Endothelial cell (in vitro differentiated cells): Measurements from ENCODE around the gene LRP2. TPM values are rescaled to one million over a fixed set of nuclear protein-coding genes. Genes with fewer than 3 reads are reported as not detected.

Experiments used
- DNase-seq: peaks from one replicate; pipeline ENCODE4 v3.0.0; 2021; ENCODE audit warnings: low spot score
- H3K27ac Mint-ChIP-seq: one replicate; pipeline ENCODE4 v1.8.0; 2021; ENCODE audit warnings: mixed read lengths, inconsistent platforms; ENCODE audit not compliant: unreplicated experiment
- H3K27me3 Mint-ChIP-seq: one replicate; pipeline ENCODE4 v1.8.0; 2021; ENCODE audit warnings: mild to moderate bottlenecking, moderate library complexity, mixed read lengths, inconsistent platforms; ENCODE audit not compliant: unreplicated experiment
- H3K36me3 Mint-ChIP-seq: one replicate; pipeline ENCODE4 v1.8.0; 2021; ENCODE audit warnings: mild to moderate bottlenecking, low read depth, mixed read lengths, inconsistent platforms; ENCODE audit not compliant: unreplicated experiment
- H3K4me1 Mint-ChIP-seq: one replicate; pipeline ENCODE4 v1.8.0; 2021; ENCODE audit warnings: mild to moderate bottlenecking, mixed read lengths, inconsistent platforms; ENCODE audit not compliant: unreplicated experiment
- H3K4me3 Mint-ChIP-seq: one replicate; pipeline ENCODE4 v1.8.0; 2021; ENCODE audit warnings: mild to moderate bottlenecking, mixed read lengths, inconsistent platforms; ENCODE audit not compliant: unreplicated experiment
- H3K9me3 Mint-ChIP-seq: one replicate; pipeline ENCODE4 v1.8.0; 2021; ENCODE audit warnings: mixed read lengths, inconsistent platforms; ENCODE audit not compliant: unreplicated experiment
- CTCF ChIP-seq: fragments of 200-600 bp; sonication (generic); IDR thresholded peaks from one replicate; pipeline ENCODE4 v1.5.0; 2021; ENCODE audit warnings: antibody characterized with exemption; ENCODE audit not compliant: unreplicated experiment
- total RNA-seq: library from RNA; stranded (reverse); fragmentation: NEBNext Ultra II Directional; extraction: Animal tissue kit (Norgen Biotek cat#: 25700); gene quantifications from one replicate; pipeline ENCODE4 v1.2.1, GENCODE V29; 2021; ENCODE audit not compliant: unreplicated experiment

The LRP2 gene
- total RNA-seq, 1 donor from 2014 or later = 0.23 TPM

- Mint-ChIP-seq H3K9me3 (no peaks in the 10 kb centered on the region), H3K4me3 (no peak overlapping the region), H3K27ac (no peak overlapping the region), H3K27me3 (peaks cover 1% of the 10 kb centered on the region), H3K36me3 (no peaks in the 10 kb centered on the region), H3K4me1 (peaks cover 31% of the 10 kb centered on the region)
- DNase-seq = no peak
- no peak for TF ChIP-seq CTCF
These were observed 254.7 kb downstream of the LRP2 start for GRCh38 chr2:169107645-169108044.

GRCh38 chr2:169106563-169107545 lies 255.5 kb downstream of the LRP2 start:
- H3K27ac Mint-ChIP-seq = no peak overlapping the region

GRCh38 chr2:169106134-169106533 lies 256.2 kb downstream of the LRP2 start:
- H3K4me1 Mint-ChIP-seq = peaks cover 16% of the 10 kb centered on the region
- H3K27me3 Mint-ChIP-seq = peaks cover 1% of the 10 kb centered on the region
- no peak for TF ChIP-seq CTCF
- DNase-seq = no peak
- H3K36me3 Mint-ChIP-seq = no peaks in the 10 kb centered on the region
- no peaks in the 10 kb centered on the region for H3K9me3 Mint-ChIP-seq
- H3K4me3 Mint-ChIP-seq = no peak overlapping the region
- no peak overlapping the region for H3K27ac Mint-ChIP-seq

More at GRCh38 chr2:169106563-169107545, 255.5 kb downstream of the LRP2 start:
- no peak for DNase-seq
- Mint-ChIP-seq H3K27me3 (peaks cover 1% of the 10 kb centered on the region), H3K4me1 (peaks cover 23% of the 10 kb centered on the region), H3K36me3 (no peaks in the 10 kb centered on the region), H3K4me3 (no peak overlapping the region), H3K9me3 (no peaks in the 10 kb centered on the region)
- no peak for TF ChIP-seq CTCF

- Mint-ChIP-seq H3K27ac (no peak overlapping the region), H3K4me3 (no peak overlapping the region), H3K27me3 (peaks cover 1% of the 10 kb centered on the region), H3K4me1 (peaks cover 9% of the 10 kb centered on the region), H3K9me3 (no peaks in the 10 kb centered on the region), H3K36me3 (no peaks in the 10 kb centered on the region)
- TF ChIP-seq CTCF = no peak
- no peak for DNase-seq
These were observed 256.9 kb downstream of the LRP2 start for GRCh38 chr2:169105476-169105875.

GRCh38 chr2:169104848-169105247 lies 257.5 kb downstream of the LRP2 start:
- Mint-ChIP-seq H3K4me1 (peaks cover 4% of the 10 kb centered on the region), H3K9me3 (no peaks in the 10 kb centered on the region), H3K27me3 (peaks cover 1% of the 10 kb centered on the region), H3K36me3 (no peaks in the 10 kb centered on the region), H3K27ac (no peak overlapping the region), H3K4me3 (no peak overlapping the region)
- DNase-seq = no peak
- no peak for TF ChIP-seq CTCF
